ENCODE data around the gene FAM151A. TPM values are rescaled to one million over a fixed set of nuclear protein-coding genes. Genes with fewer than 3 reads are reported as not detected.

FAM151A gene
- total RNA-seq, 4 donors from 2014 or later, result 1.4 to 28.5 (median 7.1) TPM

DNA sequence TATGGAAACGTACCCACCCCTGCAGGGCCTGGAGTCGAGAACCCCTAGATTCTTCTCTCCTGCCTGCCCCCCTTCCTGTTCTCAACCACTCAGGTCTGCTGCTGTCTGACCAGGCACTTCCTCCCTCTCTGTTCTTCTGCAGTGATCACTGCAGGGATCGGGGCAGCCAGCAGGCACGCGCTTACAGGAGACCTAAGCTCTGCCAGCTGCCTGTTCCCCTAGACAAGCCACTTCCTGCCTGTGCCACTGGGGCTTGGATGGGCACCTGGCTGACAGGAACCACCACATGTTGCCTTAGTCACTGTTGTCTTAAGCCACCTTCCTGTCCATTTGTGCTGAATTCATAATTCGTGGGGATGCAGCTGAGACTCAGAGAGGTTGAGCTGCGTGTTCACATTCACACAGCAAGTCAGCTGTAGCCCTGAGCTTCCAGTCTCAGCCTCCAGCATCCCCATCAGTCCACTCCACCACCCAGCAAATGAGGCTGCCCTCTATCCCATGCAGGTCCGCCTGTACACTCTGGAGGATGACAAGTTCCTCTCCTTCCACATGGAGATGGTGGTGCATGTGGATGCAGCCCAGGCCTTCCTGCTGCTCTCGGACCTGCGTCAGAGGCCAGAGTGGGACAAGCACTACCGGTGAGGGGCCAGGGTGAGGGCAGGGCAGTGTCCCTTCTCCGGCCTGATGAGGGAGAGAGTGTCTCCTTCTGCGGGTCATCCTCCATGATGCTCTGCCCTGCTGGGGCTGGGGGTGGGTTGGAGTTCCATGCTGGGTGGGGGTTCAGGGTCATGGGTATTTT is 18.6 kb downstream of the FAM151A start:
- no peak overlapping the region for H3K4me3 ChIP-seq
- WGBS, 2 donors (ENCODE audit: low coverage in 1 of 2), result 70 to 76% methylated on average over 3 to 13 of the region's 13 CpGs
- intact Hi-C loops (cut with DNase I; ENCODE audit: low total_unique reads), result no loop called here
- H3K4me1 ChIP-seq, result peaks cover 0 to 15% (median 7%) of the 10 kb centered on the region in 4 donors
- in situ Hi-C loops (cut with MboI; ENCODE audit: low pct_ligation_motif_present in 1 of 4, low pct_unique_long_range_greater_than_20kb in 1 of 4, low sequenced_read_pairs in 3 of 4), result no loop called here
- peaks cover 0 to 8% (median under 1%) of the 10 kb centered on the region in 4 donors for H3K36me3 ChIP-seq
- H3K27ac ChIP-seq, result peak overlapping the region in 3 of 4 donors; percentile 5 to 53 (median 47)
- no peak for TF ChIP-seq POLR2A (IDR thresholded peaks at IDR 0.05)
- no peak for TF ChIP-seq POLR2AphosphoS5 (IDR thresholded peaks at IDR 0.05)
- no peak for TF ChIP-seq EP300 (IDR thresholded peaks at IDR 0.05; ENCODE audit: low read depth)
- TF ChIP-seq, protein P1, sequence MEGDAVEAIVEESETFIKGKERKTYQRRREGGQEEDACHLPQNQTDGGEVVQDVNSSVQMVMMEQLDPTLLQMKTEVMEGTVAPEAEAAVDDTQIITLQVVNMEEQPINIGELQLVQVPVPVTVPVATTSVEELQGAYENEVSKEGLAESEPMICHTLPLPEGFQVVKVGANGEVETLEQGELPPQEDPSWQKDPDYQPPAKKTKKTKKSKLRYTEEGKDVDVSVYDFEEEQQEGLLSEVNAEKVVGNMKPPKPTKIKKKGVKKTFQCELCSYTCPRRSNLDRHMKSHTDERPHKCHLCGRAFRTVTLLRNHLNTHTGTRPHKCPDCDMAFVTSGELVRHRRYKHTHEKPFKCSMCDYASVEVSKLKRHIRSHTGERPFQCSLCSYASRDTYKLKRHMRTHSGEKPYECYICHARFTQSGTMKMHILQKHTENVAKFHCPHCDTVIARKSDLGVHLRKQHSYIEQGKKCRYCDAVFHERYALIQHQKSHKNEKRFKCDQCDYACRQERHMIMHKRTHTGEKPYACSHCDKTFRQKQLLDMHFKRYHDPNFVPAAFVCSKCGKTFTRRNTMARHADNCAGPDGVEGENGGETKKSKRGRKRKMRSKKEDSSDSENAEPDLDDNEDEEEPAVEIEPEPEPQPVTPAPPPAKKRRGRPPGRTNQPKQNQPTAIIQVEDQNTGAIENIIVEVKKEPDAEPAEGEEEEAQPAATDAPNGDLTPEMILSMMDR (IDR thresholded peaks at IDR 0.05), result no peak
- DNase-seq, result no peak
- H3K9me3 ChIP-seq, result no peaks in the 10 kb centered on the region
- H3K27me3 ChIP-seq, result no peaks in the 10 kb centered on the region

DNA sequence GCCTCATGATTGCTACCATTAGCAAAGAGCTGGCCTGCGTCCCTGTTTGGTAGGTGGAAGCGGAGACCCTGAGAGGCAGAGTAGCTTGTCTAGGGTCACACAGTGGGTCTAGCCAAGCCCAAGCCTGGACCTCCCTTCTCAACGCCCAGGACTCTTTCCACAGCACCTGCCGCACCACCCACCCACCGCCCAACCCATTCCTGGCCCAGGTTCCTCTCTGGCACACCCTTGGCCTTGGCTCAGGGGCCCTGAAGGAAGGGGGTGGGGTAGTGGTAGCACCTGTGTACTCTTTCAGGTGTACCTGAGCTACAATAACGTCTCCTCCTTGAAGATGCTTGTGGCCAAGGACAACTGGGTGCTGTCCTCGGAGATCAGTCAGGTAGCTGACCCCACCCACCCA is 19.3 kb downstream of the FAM151A start:
- intact Hi-C loops (cut with DNase I; ENCODE audit: low total_unique reads) (no loop called here), in situ Hi-C loops (cut with MboI; ENCODE audit: low pct_ligation_motif_present in 1 of 4, low pct_unique_long_range_greater_than_20kb in 1 of 4, low sequenced_read_pairs in 3 of 4) (no loop called here)
- H3K9me3 ChIP-seq, result no peaks in the 10 kb centered on the region
- no peak overlapping the region for H3K4me3 ChIP-seq
- no peak for TF ChIP-seq POLR2AphosphoS5 (IDR thresholded peaks at IDR 0.05)
- TF ChIP-seq POLR2A (IDR thresholded peaks at IDR 0.05), result no peak
- no peak for TF ChIP-seq EP300 (IDR thresholded peaks at IDR 0.05; ENCODE audit: low read depth)
- TF ChIP-seq, protein P1 (IDR thresholded peaks at IDR 0.05), result no peak
- WGBS, 2 donors (ENCODE audit: low coverage in 1 of 2), result 45% methylated on average over 7 of the region's 7 CpGs; no CpG with 5 or more reads in 1 of the 2 donors
- H3K36me3 ChIP-seq, result peaks cover 0 to 8% (median 4%) of the 10 kb centered on the region in 4 donors
- H3K4me1 ChIP-seq, result peaks cover 0 to 15% (median 7%) of the 10 kb centered on the region in 4 donors
- no peaks in the 10 kb centered on the region for H3K27me3 ChIP-seq
- peak; percentile 79 for DNase-seq
- peak overlapping the region; percentile 30 to 54 (median 50) for H3K27ac ChIP-seq

DNA sequence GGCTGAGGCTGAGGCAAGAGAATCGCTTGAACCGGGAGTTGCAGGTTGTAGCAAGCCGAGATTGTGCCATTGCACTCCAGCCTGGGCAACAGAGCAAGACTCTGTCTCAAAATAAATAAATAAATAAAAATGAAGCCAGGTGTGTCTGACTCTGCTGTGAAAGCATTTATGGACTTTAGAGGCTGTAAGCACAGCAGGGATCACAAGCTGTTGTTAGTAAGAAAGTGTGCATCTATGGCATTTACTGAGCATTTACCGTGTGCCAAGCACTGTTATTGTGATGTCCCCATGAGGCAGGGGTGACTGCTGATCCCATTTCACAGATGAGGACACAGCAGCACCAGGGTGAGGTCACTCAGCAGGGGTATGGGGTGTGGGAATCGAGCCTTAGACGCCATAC is 20.1 kb downstream of the FAM151A start:
- Histone ChIP-seq H3K36me3 (peaks cover 0 to 7% (median 3%) of the 10 kb centered on the region in 4 donors), H3K27ac (peak overlapping the region; percentile 30 to 54 (median 50)), H3K27me3 (no peaks in the 10 kb centered on the region), H3K4me1 (peaks cover 0 to 15% (median 7%) of the 10 kb centered on the region in 4 donors), H3K4me3 (no peak overlapping the region), H3K9me3 (no peaks in the 10 kb centered on the region)
- intact Hi-C loops (cut with DNase I; ENCODE audit: low total_unique reads) (no loop called here), in situ Hi-C loops (cut with MboI; ENCODE audit: low pct_ligation_motif_present in 1 of 4, low pct_unique_long_range_greater_than_20kb in 1 of 4, low sequenced_read_pairs in 3 of 4) (no loop called here)
- WGBS, 2 donors (ENCODE audit: low coverage in 1 of 2), result 92 to 100% methylated on average over 3 to 6 of the region's 6 CpGs
- DNase-seq, result no peak
- no peak for TF ChIP-seq EP300 (IDR thresholded peaks at IDR 0.05; ENCODE audit: low read depth)
- TF ChIP-seq, protein P1 (IDR thresholded peaks at IDR 0.05), result no peak
- no peak for TF ChIP-seq POLR2A (IDR thresholded peaks at IDR 0.05)
- no peak for TF ChIP-seq POLR2AphosphoS5 (IDR thresholded peaks at IDR 0.05)

DNA sequence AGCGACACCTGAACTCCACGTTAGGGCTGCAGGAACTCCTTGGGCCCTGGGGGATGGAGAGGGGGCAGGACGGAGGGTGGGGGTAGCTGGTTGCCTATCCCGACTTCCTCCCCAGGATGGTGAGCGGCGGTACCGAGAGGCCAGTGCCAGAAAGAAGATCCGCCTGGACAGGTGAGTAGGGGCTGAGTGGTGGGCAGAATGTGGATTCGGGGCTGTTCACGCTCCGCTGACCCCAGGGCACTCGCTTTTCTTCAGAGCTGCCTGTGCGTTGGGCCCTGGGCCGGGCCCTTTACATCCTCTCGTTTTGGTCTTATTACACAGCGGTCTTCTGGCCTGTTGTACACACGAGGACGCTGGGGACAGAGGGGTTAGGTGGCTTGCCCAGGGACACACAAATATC is 20.8 kb downstream of the FAM151A start:
- Histone ChIP-seq H3K9me3 (no peaks in the 10 kb centered on the region), H3K4me3 (no peak overlapping the region), H3K27me3 (no peaks in the 10 kb centered on the region), H3K4me1 (peaks cover 0 to 15% (median 7%) of the 10 kb centered on the region in 4 donors), H3K27ac (no peak overlapping the region), H3K36me3 (peaks cover 0 to 8% (median 0%) of the 10 kb centered on the region in 4 donors)
- intact Hi-C loops (cut with DNase I; ENCODE audit: low total_unique reads), result no loop called here
- WGBS, 2 donors (ENCODE audit: low coverage in 1 of 2), result 86% methylated on average over 18 of the region's 18 CpGs; no CpG with 5 or more reads in 1 of the 2 donors
- TF ChIP-seq POLR2AphosphoS5 (IDR thresholded peaks at IDR 0.05) (no peak), POLR2A (IDR thresholded peaks at IDR 0.05) (no peak), EP300 (IDR thresholded peaks at IDR 0.05; ENCODE audit: low read depth) (no peak)
- TF ChIP-seq, protein P1 (IDR thresholded peaks at IDR 0.05), result no peak
- in situ Hi-C loops (cut with MboI; ENCODE audit: low pct_ligation_motif_present in 1 of 4, low pct_unique_long_range_greater_than_20kb in 1 of 4, low sequenced_read_pairs in 3 of 4), result no loop called here
- DNase-seq, result no peak

Data from transverse colon (tissue), 4 donors.